Skeletal muscle tissue (tissue), 4 donors: ENCODE data around the gene DENND6B. TPM values are rescaled to one million over a fixed set of nuclear protein-coding genes. Genes with fewer than 3 reads are reported as not detected.
A peak's percentile ranks its signal among the peaks of the same experiment; 100 is the strongest.
"Not testable (repeated sequence)": the region's sequence is repeated elsewhere in the genome, so short reads cannot be mapped to it uniquely, and the experiment has no call there.

ENCODE experiments used
- H3K27ac ChIP-seq: one replicate; pipeline ENCODE4 v1.7.0; 2013; ENCODE audit warnings: mild to moderate bottlenecking, low read depth, low read length, inconsistent platforms
- H3K27me3 ChIP-seq, 3 donors: one replicate each; pipeline ENCODE4 v1.7.0; 2013; ENCODE audit warnings: low read length in 3 of 3; ENCODE audit not compliant: control insufficient read depth in 3 of 3, insufficient read depth in 3 of 3
- H3K36me3 ChIP-seq, 3 donors: one replicate each; pipeline ENCODE4 v1.7.0; 2013; ENCODE audit warnings: low read length in 3 of 3; ENCODE audit not compliant: control insufficient read depth in 3 of 3, insufficient read depth in 3 of 3
- H3K4me1 ChIP-seq, 3 donors: one replicate each; pipeline ENCODE4 v1.7.0; 2013; ENCODE audit warnings: low read length in 3 of 3, mild to moderate bottlenecking in 3 of 3; ENCODE audit not compliant: control insufficient read depth in 3 of 3, insufficient read depth in 3 of 3
- H3K4me3 ChIP-seq, 3 donors: one replicate each; pipeline ENCODE4 v1.7.0; 2013; ENCODE audit warnings: low read length in 3 of 3
- H3K9ac ChIP-seq, 3 donors: one replicate each; pipeline ENCODE4 v1.7.0; 2013; ENCODE audit warnings: low read length in 3 of 3, mild to moderate bottlenecking in 3 of 3, moderate library complexity in 2 of 3, low read depth in 1 of 3
- H3K9me3 ChIP-seq, 3 donors: one replicate each; pipeline ENCODE4 v1.7.0; 2013; ENCODE audit warnings: low read length in 3 of 3; ENCODE audit not compliant: control insufficient read depth in 3 of 3
- total RNA-seq: library from RNA; depleted of rRNA; stranded (reverse); fragments of >200 nt; gene quantifications from one replicate; pipeline ENCODE4 v1.2.3, GENCODE V29; 2014
- donor health status: Osteomylitis.

Gene DENND6B
- total RNA-seq, 1 donor from 2014 or later, result 1.0 TPM

GRCh38 chr22:50339945-50340879 is 13.4 kb upstream of the DENND6B start:
- no peaks in the 10 kb centered on the region for H3K9me3 ChIP-seq
- no peak overlapping the region for H3K9ac ChIP-seq
- H3K36me3 ChIP-seq, result no peaks in the 10 kb centered on the region
- no peak overlapping the region for H3K4me3 ChIP-seq
- H3K27ac ChIP-seq, result no peak overlapping the region
- H3K4me1 ChIP-seq, result peaks cover 10 to 11% (median 11%) of the 10 kb centered on the region in 3 donors
- no peaks in the 10 kb centered on the region for H3K27me3 ChIP-seq

GRCh38 chr22:50338860-50339462 is 12.1 kb upstream of the DENND6B start:
- peaks cover 10 to 11% (median 11%) of the 10 kb centered on the region in 3 donors for H3K4me1 ChIP-seq
- H3K4me3 ChIP-seq, result no peak overlapping the region
- no peak overlapping the region for H3K27ac ChIP-seq
- H3K27me3 ChIP-seq, result no peaks in the 10 kb centered on the region
- H3K9me3 ChIP-seq, result no peaks in the 10 kb centered on the region
- no peak overlapping the region for H3K9ac ChIP-seq
- H3K36me3 ChIP-seq, result no peaks in the 10 kb centered on the region

- H3K4me3 ChIP-seq, result no peak overlapping the region
- H3K9me3 ChIP-seq, result no peaks in the 10 kb centered on the region
- peaks cover 10 to 11% (median 11%) of the 10 kb centered on the region in 3 donors for H3K4me1 ChIP-seq
- peak overlapping the region in 1 of 3 donors; percentile 50 for H3K9ac ChIP-seq
- H3K27me3 ChIP-seq, result no peaks in the 10 kb centered on the region
- H3K27ac ChIP-seq, result no peak overlapping the region
- no peaks in the 10 kb centered on the region for H3K36me3 ChIP-seq
Measured at GRCh38 chr22:50338042-50338573, 11.3 kb upstream of the DENND6B start.

GRCh38 chr22:50337262-50338041 is 10.6 kb upstream of the DENND6B start:
- peaks cover 4 to 6% (median 5%) of the 10 kb centered on the region in 3 donors for H3K4me1 ChIP-seq
- no peaks in the 10 kb centered on the region for H3K27me3 ChIP-seq
- no peaks in the 10 kb centered on the region for H3K9me3 ChIP-seq
- no peaks in the 10 kb centered on the region for H3K36me3 ChIP-seq
- no peak overlapping the region for H3K27ac ChIP-seq
- no peak overlapping the region for H3K4me3 ChIP-seq
- H3K9ac ChIP-seq, result peak overlapping the region in 1 of 3 donors; percentile 50

- not testable (repeated sequence) for H3K36me3 ChIP-seq, H3K4me3 ChIP-seq, H3K27me3 ChIP-seq, H3K9ac ChIP-seq, H3K4me1 ChIP-seq, H3K27ac ChIP-seq, H3K9me3 ChIP-seq
Measured at GRCh38 chr22:50334433-50334832, 7.6 kb upstream of the DENND6B start.

- Histone ChIP-seq H3K9me3 (no peaks in the 10 kb centered on the region), H3K36me3 (peaks cover 0 to 2% (median 0%) of the 10 kb centered on the region in 3 donors), H3K4me1 (peaks cover 12 to 19% (median 13%) of the 10 kb centered on the region in 3 donors)
Measured at GRCh38 chr22:50329236-50329635, 2.4 kb upstream of the DENND6B start.

GRCh38 chr22:50327711-50328019 is 853 bp upstream of the DENND6B start:
- peak overlapping the region; percentile 76 to 88 (median 85) for H3K4me3 ChIP-seq
- H3K4me1 ChIP-seq, result peaks cover 12 to 19% (median 13%) of the 10 kb centered on the region in 3 donors
- H3K9me3 ChIP-seq, result no peaks in the 10 kb centered on the region
- H3K27me3 ChIP-seq, result no peaks in the 10 kb centered on the region
- peaks cover 0 to 2% (median 0%) of the 10 kb centered on the region in 3 donors for H3K36me3 ChIP-seq
- H3K9ac ChIP-seq, result peak overlapping the region; percentile 91 to 96 (median 95)
- peak overlapping the region; percentile 85 for H3K27ac ChIP-seq

More at GRCh38 chr22:50329236-50329635, 2.4 kb upstream of the DENND6B start:
- H3K27me3 ChIP-seq, result no peaks in the 10 kb centered on the region
- H3K27ac ChIP-seq, result no peak overlapping the region
- H3K9ac ChIP-seq, result no peak overlapping the region
- H3K4me3 ChIP-seq, result no peak overlapping the region

GRCh38 chr22:50326225-50326955 is 422 bp downstream of the DENND6B start:
- H3K9me3 ChIP-seq, result no peaks in the 10 kb centered on the region
- no peak overlapping the region for H3K27ac ChIP-seq
- no peaks in the 10 kb centered on the region for H3K27me3 ChIP-seq
- peak overlapping the region; percentile 67 to 72 (median 68) for H3K4me3 ChIP-seq
- H3K9ac ChIP-seq, result peak overlapping the region in 2 of 3 donors; percentile 55 to 65
- peaks cover 12 to 19% (median 13%) of the 10 kb centered on the region in 3 donors for H3K4me1 ChIP-seq
- peaks cover 0 to 2% (median 0%) of the 10 kb centered on the region in 3 donors for H3K36me3 ChIP-seq
